HUDEP-2 (cell line): ENCODE data around the gene IGSF3.

ENCODE experiments used
- DNase-seq, 76 experiments: peaks; one replicate each; lab custom pipeline; 2025; ENCODE audit not compliant: unreplicated experiment in 76 of 76; lab: John Stamatoyannopoulos, UW

The IGSF3 gene

DNA sequence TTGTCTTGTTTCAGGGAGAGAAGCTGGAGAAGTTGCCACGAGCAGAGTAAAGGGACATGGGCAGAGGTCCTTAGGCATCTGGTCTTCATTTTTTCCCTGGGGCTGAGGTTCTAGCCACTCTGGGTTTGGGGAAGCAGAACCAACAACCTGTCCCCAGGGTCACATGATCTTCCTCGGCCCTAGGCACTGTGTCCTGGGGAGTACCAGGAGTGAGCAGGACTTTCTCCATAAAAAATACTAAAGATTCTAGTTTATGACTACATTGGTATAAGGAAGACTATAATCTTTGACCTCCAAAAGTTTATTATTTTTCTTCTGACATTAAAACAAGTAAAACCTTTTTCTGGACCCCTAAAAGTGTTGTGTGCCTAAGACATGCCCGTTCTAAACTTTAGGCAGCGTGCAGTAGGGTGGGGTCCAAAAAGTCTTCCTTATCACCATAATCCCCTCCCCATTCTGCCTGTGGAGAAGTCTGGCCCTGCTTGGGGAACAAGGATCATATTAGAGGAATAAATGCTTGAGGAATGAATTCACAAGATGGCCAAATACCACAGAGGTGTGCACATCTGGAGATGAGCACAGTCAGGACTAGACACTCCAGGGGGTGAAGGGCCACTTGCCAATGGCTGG is 19.3 kb upstream of the IGSF3 start:
- peak in 4 of 76 experiments; percentile 19 to 49 (median 27) for DNase-seq

- DNase-seq = no peak
Measured at GRCh38 chr1:116686175-116686574, 18.6 kb upstream of the IGSF3 start.

DNA sequence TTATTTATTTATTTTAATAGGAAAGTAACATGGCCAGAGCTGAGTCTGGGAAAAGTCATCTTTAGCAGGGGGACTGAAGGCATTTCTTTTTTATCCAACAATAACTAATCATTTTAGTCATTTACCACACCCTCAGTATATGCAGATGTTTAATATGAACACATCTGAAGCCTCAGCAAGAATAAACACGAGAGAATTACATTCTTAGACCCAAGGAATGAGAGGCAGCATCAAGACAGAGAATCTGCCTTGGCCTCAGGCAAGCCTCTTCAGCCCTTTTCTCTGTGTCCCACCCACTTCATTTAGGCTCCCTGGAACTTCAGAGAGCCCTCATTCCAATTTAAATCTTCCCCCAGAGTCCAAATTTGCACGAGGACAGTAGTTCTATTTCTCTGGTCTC is 17.0 kb upstream of the IGSF3 start:
- DNase-seq = no peak

- no peak for DNase-seq
Measured at GRCh38 chr1:116682641-116683221, 15.2 kb upstream of the IGSF3 start.

DNA sequence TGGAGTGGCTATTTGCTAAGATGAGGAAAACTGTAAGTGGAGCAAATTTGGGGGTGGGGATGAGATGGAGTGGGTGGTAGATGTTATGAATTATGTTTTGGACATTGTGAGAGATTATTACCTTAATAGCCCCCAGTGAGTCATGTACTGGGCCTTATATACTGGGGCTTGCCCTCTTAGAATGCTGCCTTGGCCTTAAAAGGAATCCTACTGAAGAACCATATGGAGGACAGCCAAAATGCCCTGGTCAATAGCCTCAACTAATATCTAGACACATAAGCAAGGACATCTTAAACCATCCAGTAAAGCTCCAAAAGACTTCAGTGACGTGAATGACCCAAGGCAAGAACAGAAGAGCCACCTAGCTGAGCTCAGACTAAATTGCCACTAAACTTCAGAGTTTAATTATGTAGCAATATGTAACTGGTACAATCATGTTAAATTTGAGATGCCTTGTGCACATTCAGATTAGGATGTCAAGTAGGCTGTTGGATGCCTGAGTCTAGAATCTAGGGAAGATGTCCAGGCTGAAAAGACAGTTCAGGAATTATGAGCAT is 13.9 kb upstream of the IGSF3 start:
- no peak for DNase-seq

DNA sequence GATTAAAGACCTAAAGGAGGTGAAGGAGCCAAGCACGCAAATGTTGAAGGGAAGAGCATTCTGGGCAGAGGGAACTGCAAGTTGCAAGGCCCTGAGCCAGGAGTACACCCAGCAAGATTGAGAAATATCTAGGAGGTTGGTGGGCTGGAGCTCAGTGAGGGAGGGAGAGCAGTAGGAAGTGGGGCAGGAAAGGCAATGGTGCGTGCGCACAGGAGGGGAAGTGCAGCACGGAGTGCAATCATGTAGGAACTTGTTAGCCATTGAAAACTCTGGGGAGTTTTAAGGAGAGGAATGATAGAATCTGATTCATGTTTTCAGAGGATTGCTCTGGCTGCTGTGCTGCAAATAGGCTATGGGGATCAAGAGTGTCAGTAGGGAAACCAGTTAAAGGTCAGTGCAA is 13.2 kb upstream of the IGSF3 start:
- DNase-seq = no peak

- peak in 53 of 76 experiments; percentile 4 to 67 (median 32) for DNase-seq
Measured at GRCh38 chr1:116679828-116680628, 12.5 kb upstream of the IGSF3 start.

GRCh38 chr1:116679091-116679827 is 11.7 kb upstream of the IGSF3 start:
- peak in 1 of 76 experiments; percentile 16 for DNase-seq

DNA sequence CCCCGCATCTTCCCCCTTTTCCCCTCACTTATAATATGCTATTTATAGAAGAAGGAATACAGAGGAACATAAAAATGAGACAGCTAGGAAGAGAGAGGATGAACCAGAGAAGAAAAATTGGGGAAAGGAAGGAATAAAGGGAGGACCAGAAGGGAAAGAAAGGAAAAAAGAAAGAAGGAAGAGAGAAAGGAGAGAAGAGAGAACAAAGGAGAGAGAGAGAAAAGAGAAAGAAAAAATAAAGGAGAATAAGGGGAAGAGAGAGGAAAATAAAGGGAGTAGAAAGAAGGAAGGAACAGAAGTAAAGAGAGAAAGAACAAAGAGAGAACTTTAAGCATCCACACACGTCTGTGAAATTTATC is 11.2 kb upstream of the IGSF3 start:
- DNase-seq = no peak

GRCh38 chr1:116677474-116678062 is 10.0 kb upstream of the IGSF3 start:
- DNase-seq = no peak

GRCh38 chr1:116676291-116676690 is 8.8 kb upstream of the IGSF3 start:
- DNase-seq = no peak

DNA sequence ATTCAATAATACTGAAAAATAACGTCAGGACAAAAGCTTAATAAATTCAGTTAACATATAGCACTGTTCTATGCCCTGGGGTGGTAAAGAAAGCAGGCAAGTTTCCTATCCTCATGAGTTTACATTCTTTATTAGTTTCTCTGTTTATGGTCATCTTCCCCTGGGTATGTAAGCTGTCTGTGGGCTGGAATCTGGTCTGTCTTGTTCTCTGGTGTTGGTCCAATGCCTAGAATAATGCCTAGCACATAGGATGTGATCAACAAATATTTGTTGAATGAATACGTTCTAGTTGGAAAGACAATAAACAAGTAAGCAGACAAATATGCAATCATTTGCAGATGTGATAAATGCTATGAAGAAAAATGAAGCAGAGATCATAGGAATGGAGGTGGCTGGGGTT is 7.2 kb upstream of the IGSF3 start:
- DNase-seq = no peak

GRCh38 chr1:116674011-116674531 is 6.5 kb upstream of the IGSF3 start:
- DNase-seq = no peak

DNA sequence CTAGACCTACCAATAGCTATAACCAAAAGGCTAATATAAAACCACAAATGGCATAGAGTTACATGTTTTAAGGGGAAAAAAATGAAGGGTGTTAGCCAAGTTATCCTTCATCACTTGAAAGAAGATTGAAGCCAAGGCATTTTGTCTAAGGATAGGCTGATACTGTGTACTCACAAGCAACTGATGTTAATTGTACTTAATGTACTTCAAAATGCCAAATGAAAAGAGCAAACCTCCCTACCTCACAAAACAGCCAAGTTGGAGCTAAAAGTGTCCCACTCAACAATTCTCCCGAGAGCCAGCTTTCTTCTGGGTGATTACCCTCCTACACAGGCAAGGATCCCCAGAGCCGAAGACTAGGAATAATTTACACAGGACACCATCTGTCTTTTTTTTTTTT is 4.4 kb upstream of the IGSF3 start:
- no peak for DNase-seq

GRCh38 chr1:116671072-116671760 is 3.7 kb upstream of the IGSF3 start:
- DNase-seq = no peak

- no peak for DNase-seq
Measured at GRCh38 chr1:116668277-116668676, 744 bp upstream of the IGSF3 start.

GRCh38 chr1:116667078-116667574 is 407 bp downstream of the IGSF3 start:
- DNase-seq = no peak

GRCh38 chr1:116666187-116667077 is 1.1 kb downstream of the IGSF3 start:
- DNase-seq = no peak

DNA sequence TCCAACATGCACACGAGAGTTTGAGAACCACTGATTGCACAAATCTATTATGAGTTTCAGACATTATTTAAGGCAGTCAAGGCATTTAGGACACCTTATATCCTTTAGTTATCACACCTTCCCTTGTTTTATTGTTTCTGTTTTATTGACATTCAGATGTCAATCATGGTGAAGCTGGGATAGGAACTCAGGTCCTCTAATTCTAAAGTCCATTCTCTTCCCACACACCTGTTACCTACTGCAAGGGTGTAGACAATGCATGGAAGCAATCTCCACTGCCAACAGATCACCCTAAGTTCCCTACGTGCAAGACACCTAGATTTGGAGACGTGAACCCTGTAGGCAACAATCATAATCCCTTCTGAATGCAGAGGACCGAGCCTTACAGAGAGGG is 2.6 kb downstream of the IGSF3 start:
- DNase-seq = no peak
